Motor neuron (in vitro differentiated cells): Measurements from ENCODE around the gene ACTN4. TPM values are rescaled to one million over a fixed set of nuclear protein-coding genes. Genes with fewer than 3 reads are reported as not detected.

Experiments used
- ATAC-seq, 8 experiments: fragments of 200-7000 bp; cut with Tn5 transposase; replicated peaks in 6 of 8; 2 replicates each; pipeline ENCODE4 v1.8.0; 2021; ENCODE audit warnings: mild to moderate bottlenecking in 8 of 8, moderate library complexity in 8 of 8
- H3K27ac ChIP-seq, 2 donors: fragments of 250-450 bp; sonication (Bioruptor Pico); 2 replicates each; pipeline ENCODE4 v1.9.0; 2021; ENCODE audit warnings: antibody characterized with exemption in 2 of 2, mild to moderate bottlenecking in 2 of 2, moderate library complexity in 1 of 2
- H3K4me1 ChIP-seq, 2 donors: fragments of 250-450 bp; sonication (Bioruptor Pico); replicated peaks in 1 of 2; 2 replicates each; pipeline ENCODE4 v1.6.1; 2021; ENCODE audit warnings: antibody characterized with exemption in 2 of 2, mild to moderate bottlenecking in 2 of 2, moderate library complexity in 1 of 2
- H3K4me3 ChIP-seq, 5 donors: fragments of 250-450 bp; sonication (Bioruptor Pico); 2 replicates each; pipeline ENCODE4 v1.9.0; 2021; ENCODE audit warnings: antibody characterized with exemption in 5 of 5, mild to moderate bottlenecking in 5 of 5, moderate library complexity in 4 of 5
- WGBS, 10 experiments: fragments of 450-650 bp; shearing (Covaris generic); methylation state at CpG; one replicate each; pipeline ENCODE4 v1.0.0; 2022; 5-methylcytosine and 5-hydroxymethylcytosine counted together
- in situ Hi-C, 9 experiments: fragments of 400-800 bp; cut with MboI; loops; one replicate each; pipeline ENCODE4 v1.15.0; 2021; ENCODE audit warnings: low sequenced_read_pairs in 9 of 9, low pct_unique_long_range_greater_than_20kb in 2 of 9; ENCODE audit not compliant: unreplicated experiment in 9 of 9
- total RNA-seq, 8 experiments: library from RNA; unstranded; fragments of 300-600 nt; gene quantifications; 2 replicates each; pipeline versions ENCODE4 v1.2.3 to v1.2.4, GENCODE V29; 2022

ACTN4 gene
- total RNA-seq, 8 experiments from 2014 or later = 31.6 to 251 (median 83.9) TPM

GRCh38 chr19:38698225-38699026, 51.0 kb downstream of the ACTN4 start:
- peak in 2 of 8 experiments; percentile 6 to 18 for ATAC-seq
- H3K4me1 ChIP-seq = peaks cover 8 to 11% of the 10 kb centered on the region in 2 donors
- no peak overlapping the region for H3K27ac ChIP-seq
- H3K4me3 ChIP-seq = no peak overlapping the region
- 40 to 100% (median 88%) methylated on average over 1 to 9 of the region's 22 CpGs; no CpG with 5 or more reads in 5 of the 10 experiments for WGBS, 10 experiments
- in situ Hi-C loops = no loop called here

GRCh38 chr19:38699027-38699346, 51.5 kb downstream of the ACTN4 start:
- ATAC-seq = no peak
- peaks cover 2 to 5% of the 10 kb centered on the region in 2 donors for H3K4me1 ChIP-seq
- WGBS, 10 experiments = 70 to 100% (median 98%) methylated on average over 1 to 6 of the region's 7 CpGs; no CpG with 5 or more reads in 4 of the 10 experiments
- H3K4me3 ChIP-seq = no peak overlapping the region
- in situ Hi-C loops = no loop called here
- no peak overlapping the region for H3K27ac ChIP-seq

- WGBS, 10 experiments = 87 to 100% (median 96%) methylated on average over 2 to 10 of the region's 18 CpGs; no CpG with 5 or more reads in 3 of the 10 experiments
- no peaks in the 10 kb centered on the region for H3K4me1 ChIP-seq
- in situ Hi-C loops = no loop called here
- H3K27ac ChIP-seq = no peak overlapping the region
- no peak overlapping the region for H3K4me3 ChIP-seq
- ATAC-seq = no peak
Observed at GRCh38 chr19:38699647-38700349, 52.3 kb downstream of the ACTN4 start.

DNA sequence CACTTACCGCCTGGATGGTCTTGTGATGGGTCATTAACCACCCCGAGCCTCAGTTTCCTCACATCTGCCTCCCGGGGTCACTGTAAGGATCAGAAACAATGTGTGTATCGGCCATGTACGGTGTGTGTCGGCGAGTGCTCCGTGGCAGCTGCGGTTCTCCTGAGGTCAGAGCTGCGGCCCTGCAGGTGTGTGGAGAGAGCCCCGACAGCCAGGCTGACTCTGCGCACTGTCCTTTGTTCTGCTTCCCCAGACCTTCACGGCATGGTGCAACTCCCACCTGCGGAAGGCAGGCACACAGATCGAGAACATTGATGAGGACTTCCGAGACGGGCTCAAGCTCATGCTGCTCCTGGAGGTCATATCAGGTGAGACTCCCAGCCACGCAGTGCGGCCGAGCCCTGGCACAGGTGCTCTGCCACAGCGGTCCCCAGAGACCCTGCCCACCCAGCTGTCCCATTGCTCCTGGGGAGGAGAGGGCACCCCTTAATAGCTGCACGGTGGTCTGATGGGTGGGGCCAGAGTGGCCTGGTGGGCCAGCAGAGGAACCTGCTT, 53.0 kb downstream of the ACTN4 start:
- in situ Hi-C loops = no loop called here
- Histone ChIP-seq H3K27ac (no peak overlapping the region), H3K4me3 (no peak overlapping the region), H3K4me1 (no peaks in the 10 kb centered on the region)
- WGBS, 10 experiments = 89 to 100% (median 96%) methylated on average over 4 to 9 of the region's 22 CpGs; no CpG with 5 or more reads in 5 of the 10 experiments
- no peak for ATAC-seq

GRCh38 chr19:38700902-38701454, 53.5 kb downstream of the ACTN4 start:
- H3K4me1 ChIP-seq = no peaks in the 10 kb centered on the region
- no peak overlapping the region for H3K4me3 ChIP-seq
- in situ Hi-C loops = no loop called here
- no peak overlapping the region for H3K27ac ChIP-seq
- no peak for ATAC-seq
- WGBS, 10 experiments = 90 to 100% (median 100%) methylated on average over 2 to 6 of the region's 18 CpGs; no CpG with 5 or more reads in 3 of the 10 experiments

DNA sequence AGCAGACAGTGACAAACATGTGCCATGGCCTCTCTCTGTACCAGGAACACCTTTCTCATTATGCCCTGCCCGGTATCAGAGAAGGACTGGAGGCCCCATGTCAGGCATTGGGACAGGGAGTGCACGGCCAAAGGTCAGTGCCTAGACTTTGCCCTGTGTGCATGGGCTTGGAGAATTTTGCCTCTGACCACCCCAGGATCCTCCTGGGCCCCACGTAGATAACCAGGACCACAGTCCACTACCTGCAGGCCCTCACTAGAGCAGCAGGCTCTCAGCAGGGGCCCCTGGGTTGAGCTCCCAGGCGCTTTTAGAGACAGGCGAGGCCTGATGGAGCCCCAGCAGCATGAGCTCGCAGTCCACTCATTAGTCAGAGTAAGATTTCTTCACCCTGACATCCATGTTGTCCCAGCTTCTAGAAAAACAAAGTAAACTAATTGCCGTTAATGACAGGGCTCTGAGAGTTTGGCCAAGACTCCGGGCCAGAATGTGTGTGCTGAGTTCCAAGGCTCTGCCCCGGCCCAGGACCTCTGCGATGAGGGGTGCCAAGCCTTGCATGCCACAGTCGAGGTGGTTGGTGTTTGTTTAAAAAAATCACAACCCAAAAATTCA, 54.1 kb downstream of the ACTN4 start:
- WGBS, 10 experiments = 40 to 100% (median 93%) methylated on average over 1 to 4 of the region's 11 CpGs; no CpG with 5 or more reads in 5 of the 10 experiments
- in situ Hi-C loops = no loop called here
- no peaks in the 10 kb centered on the region for H3K4me1 ChIP-seq
- no peak overlapping the region for H3K4me3 ChIP-seq
- no peak overlapping the region for H3K27ac ChIP-seq
- no peak for ATAC-seq

DNA sequence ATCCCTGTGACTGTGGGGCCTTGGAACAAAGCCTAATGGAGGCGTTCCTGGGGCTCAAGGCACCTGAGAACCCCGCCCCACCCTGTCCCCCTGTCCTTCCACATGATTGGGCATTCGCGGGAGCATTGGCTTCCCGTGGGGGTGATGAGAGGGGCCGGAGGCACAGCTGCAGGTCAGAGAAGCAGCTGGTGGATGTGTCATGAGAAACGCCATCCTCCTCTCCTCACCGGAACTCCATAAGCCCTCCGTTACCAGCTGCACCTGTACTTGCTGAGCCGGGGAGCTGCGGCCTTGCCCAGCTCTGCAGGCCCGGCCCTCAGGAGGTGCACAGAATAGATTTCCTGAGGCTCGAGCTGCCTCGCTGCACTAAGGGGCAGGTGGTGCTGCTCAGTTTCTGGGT, 54.8 kb downstream of the ACTN4 start:
- Histone ChIP-seq H3K27ac (no peak overlapping the region), H3K4me3 (no peak overlapping the region), H3K4me1 (no peaks in the 10 kb centered on the region)
- ATAC-seq = no peak
- in situ Hi-C loops = no loop called here
- WGBS, 10 experiments = 20 to 100% (median 70%) methylated on average over 1 to 6 of the region's 14 CpGs; no CpG with 5 or more reads in 4 of the 10 experiments

GRCh38 chr19:38703509-38703908, 56.1 kb downstream of the ACTN4 start:
- Histone ChIP-seq H3K27ac (no peak overlapping the region), H3K4me1 (no peaks in the 10 kb centered on the region), H3K4me3 (no peak overlapping the region)
- ATAC-seq = no peak
- 90 to 100% (median 100%) methylated on average over 1 to 5 of the region's 14 CpGs; no CpG with 5 or more reads in 4 of the 10 experiments for WGBS, 10 experiments
- in situ Hi-C loops = no loop called here

GRCh38 chr19:38704488-38705026, 57.1 kb downstream of the ACTN4 start:
- no peak for ATAC-seq
- H3K4me3 ChIP-seq = no peak overlapping the region
- no peaks in the 10 kb centered on the region for H3K4me1 ChIP-seq
- no peak overlapping the region for H3K27ac ChIP-seq
- WGBS, 10 experiments = 86 to 100% (median 88%) methylated on average over 1 to 7 of the region's 13 CpGs; no CpG with 5 or more reads in 5 of the 10 experiments
- in situ Hi-C loops = no loop called here

DNA sequence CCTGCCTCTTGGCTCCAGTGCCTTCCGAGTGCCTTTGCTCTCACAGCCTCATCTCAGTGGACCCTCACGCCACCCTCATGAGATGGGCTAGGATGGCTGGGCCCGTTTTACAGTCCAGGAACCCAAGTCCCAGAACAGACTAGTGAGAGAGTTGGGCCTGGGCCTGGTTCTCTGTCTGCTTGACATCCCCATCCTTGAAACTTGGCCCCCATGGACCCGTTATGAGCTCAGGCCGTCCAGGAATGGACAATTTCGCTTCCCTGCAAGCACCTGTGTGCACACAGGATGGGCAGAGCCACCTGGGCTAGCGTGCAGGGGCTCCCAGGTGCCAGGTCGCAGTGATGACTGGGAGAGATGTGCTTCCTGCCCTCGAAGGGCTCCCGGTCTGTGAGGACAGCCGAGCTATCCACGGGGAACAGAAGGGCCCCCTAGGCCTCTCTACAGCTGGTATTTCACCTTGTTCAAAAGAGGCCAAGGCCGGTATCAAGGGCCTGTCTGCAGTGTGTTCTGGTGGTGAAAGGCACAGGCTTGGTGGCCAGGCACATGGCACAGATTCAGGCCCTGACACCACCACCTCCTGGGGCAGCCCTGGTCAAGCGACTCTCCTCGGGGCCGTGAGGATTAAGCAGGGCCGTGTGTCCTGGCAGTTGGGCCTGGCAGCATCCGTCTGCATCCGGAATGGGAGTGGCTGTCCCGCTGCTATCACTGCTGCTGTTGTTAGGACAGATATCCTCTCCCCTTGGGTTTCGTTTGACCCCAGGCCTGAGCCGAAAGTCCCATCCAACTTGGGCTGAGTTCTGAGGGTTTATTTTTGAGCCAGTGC, 58.0 kb downstream of the ACTN4 start:
- Histone ChIP-seq H3K27ac (no peak overlapping the region), H3K4me1 (no peaks in the 10 kb centered on the region), H3K4me3 (no peak overlapping the region)
- no peak for ATAC-seq
- in situ Hi-C loops = no loop called here
- 89 to 100% (median 94%) methylated on average over 1 to 9 of the region's 22 CpGs; no CpG with 5 or more reads in 3 of the 10 experiments for WGBS, 10 experiments

DNA sequence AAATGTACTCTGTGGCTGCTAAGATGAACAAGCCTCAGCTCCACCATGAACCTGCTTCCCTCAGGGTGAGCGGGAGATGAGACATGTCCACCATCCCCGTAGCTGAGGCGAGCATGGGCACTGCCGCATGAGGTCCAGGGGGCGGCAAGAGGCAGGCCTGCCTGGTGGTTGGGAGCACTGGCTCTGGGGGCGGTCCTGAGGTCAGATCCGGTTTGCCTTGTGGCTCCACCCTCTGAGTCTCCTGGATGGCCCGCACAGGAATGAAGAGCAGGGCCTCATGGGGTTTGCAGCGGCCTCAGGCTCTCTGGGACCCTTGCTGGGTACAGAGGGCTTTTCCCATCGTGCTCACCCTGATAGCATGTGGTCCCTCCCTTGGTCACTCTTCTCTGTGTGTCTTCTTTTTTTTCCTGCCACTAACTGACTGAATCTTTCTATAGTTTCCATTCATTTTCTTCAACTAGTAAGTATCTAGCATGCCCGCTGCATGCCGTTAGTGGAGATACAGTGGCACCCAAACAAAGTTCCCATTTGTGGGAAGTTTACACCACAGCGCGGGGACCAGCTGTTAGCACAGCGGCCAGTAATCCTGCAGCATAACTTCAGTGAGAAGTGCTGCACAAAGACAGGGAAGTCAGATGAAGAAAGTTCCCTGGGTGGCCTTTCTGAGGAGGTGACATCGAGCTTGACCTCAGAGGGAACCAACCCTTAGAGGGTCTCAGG, 59.5 kb downstream of the ACTN4 start:
- in situ Hi-C loops = no loop called here
- Histone ChIP-seq H3K4me3 (no peak overlapping the region), H3K4me1 (no peaks in the 10 kb centered on the region), H3K27ac (no peak overlapping the region)
- WGBS, 10 experiments = 60 to 100% (median 94%) methylated on average over 1 to 7 of the region's 16 CpGs; no CpG with 5 or more reads in 4 of the 10 experiments
- no peak for ATAC-seq
